Naive thymus-derived CD4-positive, alpha-beta T cell (primary cell): Measurements from ENCODE around the gene ULK3. TPM values are rescaled to one million over a fixed set of nuclear protein-coding genes. Genes with fewer than 3 reads are reported as not detected.
A peak's percentile ranks its signal among the peaks of the same experiment; 100 is the strongest.

Source experiments
- ATAC-seq: fragments of 150-1000 bp; cut with Tn5 transposase; 2 replicates; pipeline ENCODE4 v1.10.0; 2021; ENCODE audit warnings: mild to moderate bottlenecking, moderate library complexity
- CTCF ChIA-PET: fragments of 350-600 bp; sonication (Branson Sonifier 250); formaldehyde crosslinking; loops from one replicate; lab custom pipeline; 2021; ENCODE audit warnings: antibody characterized with exemption; lab: Charles Lee
- POLR2A ChIA-PET: fragments of 350-600 bp; sonication (Branson Sonifier 250); formaldehyde crosslinking; loops from one replicate; lab custom pipeline; 2021; ENCODE audit warnings: antibody characterized with exemption, inconsistent platforms; lab: Charles Lee
- DNase-seq, 9 donors: peaks; one replicate each; pipeline versions ENCODE4 v3.0.0 to v3.0.0-alpha.2; 2020 to 2022; ENCODE audit warnings: mixed read lengths in 1 of 9
- H3K27ac ChIP-seq: one replicate; pipeline ENCODE4 v1.7.0; 2013; ENCODE audit warnings: mild to moderate bottlenecking, low read depth, low read length, moderate library complexity
- H3K27me3 ChIP-seq, 2 donors: one replicate each; pipeline ENCODE4 v1.7.0; 2013; ENCODE audit warnings: low read length in 2 of 2, mild to moderate bottlenecking in 2 of 2, moderate library complexity in 2 of 2; ENCODE audit not compliant: control insufficient read depth in 2 of 2, insufficient read depth in 2 of 2
- H3K36me3 ChIP-seq, 3 experiments: 1 replicate in 2 of 3; 2 replicates in 1 of 3; pipeline ENCODE4 v1.7.0; 2013; ENCODE audit warnings: low read length in 3 of 3, mild to moderate bottlenecking in 3 of 3, moderate library complexity in 1 of 3; ENCODE audit not compliant: insufficient read depth in 3 of 3, control insufficient read depth in 2 of 3
- H3K4me1 ChIP-seq, 2 donors: one replicate each; pipeline ENCODE4 v1.7.0; 2013; ENCODE audit warnings: low read length in 2 of 2, mild to moderate bottlenecking in 2 of 2, moderate library complexity in 1 of 2; ENCODE audit not compliant: control insufficient read depth in 2 of 2, insufficient read depth in 2 of 2
- H3K4me3 ChIP-seq: 2 replicates; pipeline ENCODE4 v1.7.0; 2013; ENCODE audit warnings: mild to moderate bottlenecking, low read length
- H3K9me3 ChIP-seq, 3 experiments: 1 replicate in 2 of 3; 2 replicates in 1 of 3; pipeline ENCODE4 v1.7.0; 2013; ENCODE audit warnings: low read length in 3 of 3; ENCODE audit not compliant: control insufficient read depth in 2 of 3
- H3K27ac Mint-ChIP-seq, 9 donors: one replicate each; pipeline ENCODE4 v1.8.0; 2020 to 2022; ENCODE audit warnings: mixed read lengths in 9 of 9, mild to moderate bottlenecking in 8 of 9, moderate library complexity in 5 of 9, inconsistent platforms in 2 of 9
- H3K27me3 Mint-ChIP-seq, 5 donors: one replicate each; pipeline ENCODE4 v1.8.0; 2021 to 2022; ENCODE audit warnings: mixed read lengths in 5 of 5, mild to moderate bottlenecking in 1 of 5
- H3K36me3 Mint-ChIP-seq, 5 donors: one replicate each; pipeline ENCODE4 v1.8.0; 2020 to 2022; ENCODE audit warnings: mixed read lengths in 5 of 5, mild to moderate bottlenecking in 3 of 5, inconsistent platforms in 1 of 5
- H3K4me1 Mint-ChIP-seq, 7 donors: one replicate each; pipeline ENCODE4 v1.8.0; 2020 to 2022; ENCODE audit warnings: mixed read lengths in 7 of 7, mild to moderate bottlenecking in 3 of 7, inconsistent platforms in 1 of 7
- H3K4me3 Mint-ChIP-seq, 10 donors: one replicate each; pipeline ENCODE4 v1.8.0; 2020 to 2022; ENCODE audit warnings: mild to moderate bottlenecking in 10 of 10, mixed read lengths in 10 of 10, moderate library complexity in 6 of 10, inconsistent platforms in 2 of 10
- H3K9me3 Mint-ChIP-seq, 11 donors: one replicate each; pipeline ENCODE4 v1.8.0; 2020 to 2022; ENCODE audit warnings: mixed read lengths in 11 of 11, mild to moderate bottlenecking in 4 of 11, inconsistent platforms in 1 of 11, moderate library complexity in 1 of 11
- intact Hi-C, 2 donors: fragments of 100-400 bp; cut with micrococcal nuclease; formaldehyde crosslinking; loops; one replicate each; pipeline ENCODE4 v1.15.1; 2023
- polyA plus RNA-seq, 2 donors: library from polyadenylated mRNA; unstranded; fragments of 300-500 nt; fragmentation: Illumina TruSeq; gene quantifications; one replicate each; pipeline ENCODE4 v1.2.3, GENCODE V29; 2021
- total RNA-seq, 6 experiments: library from RNA in 5 of 6; stranded (reverse) in 5 of 6; gene quantifications; 1 replicate in 5 of 6; 2 replicates in 1 of 6; pipeline ENCODE4 v1.2.3 and lab custom pipeline; 2021 to 2026

ULK3 gene
- total and polyA plus RNA-seq, 7 experiments from 2014 or later = 15.4 to 106 (median 54.8) TPM

GRCh38 chr15:74850393-74850792 lies 7.4 kb upstream of the ULK3 start:
- H3K36me3 ChIP-seq = peaks cover 10 to 76% (median 33%) of the 10 kb centered on the region in 3 experiments
- POLR2A ChIA-PET = interaction anchor here (0.5 to 2.3 kb wide), 3 partner anchors 44 to 570 kb away, joined by 3 to 4 read pairs (median 3); no protein-coding TSS in a partner anchor
- DNase-seq (no peak), ATAC-seq (no peak)
- peaks cover 5 to 19% (median 9%) of the 10 kb centered on the region in 7 donors for H3K4me1 Mint-ChIP-seq
- intact Hi-C loops = no loop called here
- no peaks in the 10 kb centered on the region for H3K9me3 ChIP-seq
- no peaks in the 10 kb centered on the region for H3K9me3 Mint-ChIP-seq
- CTCF ChIA-PET = interaction anchor here (1.3 kb wide), 1 partner anchor 51 kb away, joined by 4 read pairs; no protein-coding TSS in a partner anchor
- H3K4me1 ChIP-seq = peaks cover 8 to 9% of the 10 kb centered on the region in 2 donors
- H3K4me3 Mint-ChIP-seq = no peak overlapping the region
- no peak overlapping the region for H3K4me3 ChIP-seq
- H3K36me3 Mint-ChIP-seq = peaks cover 5 to 49% (median 20%) of the 10 kb centered on the region in 5 donors
- H3K27ac Mint-ChIP-seq = peak overlapping the region in 4 of 9 donors; percentile 12 to 59 (median 48)
- no peaks in the 10 kb centered on the region for H3K27me3 ChIP-seq
- no peak overlapping the region for H3K27ac ChIP-seq
- H3K27me3 Mint-ChIP-seq = no peaks in the 10 kb centered on the region

- Mint-ChIP-seq H3K4me3 (no peak overlapping the region), H3K4me1 (peaks cover 14 to 41% (median 33%) of the 10 kb centered on the region in 7 donors), H3K9me3 (no peaks in the 10 kb centered on the region), H3K36me3 (peaks cover 5 to 40% (median 17%) of the 10 kb centered on the region in 5 donors), H3K27ac (peak overlapping the region; percentile 7 to 95 (median 72)), H3K27me3 (no peaks in the 10 kb centered on the region)
- intact Hi-C loops = loop anchor here (10.0 kb wide), 2 partner anchors 357 to 607 kb away; partner anchors contain the start of genes C15orf39 (in 1 of the 2) and SIN3A (in 1 of the 2)
- ChIA-PET POLR2A (interaction anchor here (0.6 to 1.0 kb wide), 5 partner anchors 20 to 55 kb away, joined by 3 to 4 read pairs (median 3); partner anchors contain the start of gene SCAMP2), CTCF (interaction anchor here (0.6 to 2.0 kb wide), 4 partner anchors 23 to 54 kb away, joined by 3 to 10 read pairs (median 4); no protein-coding TSS in a partner anchor)
- no peak for DNase-seq
- Histone ChIP-seq H3K36me3 (peaks cover 9 to 56% (median 19%) of the 10 kb centered on the region in 3 experiments), H3K27ac (no peak overlapping the region), H3K27me3 (no peaks in the 10 kb centered on the region), H3K4me3 (no peak overlapping the region), H3K4me1 (peaks cover 31% of the 10 kb centered on the region in 2 donors), H3K9me3 (no peaks in the 10 kb centered on the region)
- no peak for ATAC-seq
Observed at GRCh38 chr15:74847432-74847831, 4.5 kb upstream of the ULK3 start.

DNA sequence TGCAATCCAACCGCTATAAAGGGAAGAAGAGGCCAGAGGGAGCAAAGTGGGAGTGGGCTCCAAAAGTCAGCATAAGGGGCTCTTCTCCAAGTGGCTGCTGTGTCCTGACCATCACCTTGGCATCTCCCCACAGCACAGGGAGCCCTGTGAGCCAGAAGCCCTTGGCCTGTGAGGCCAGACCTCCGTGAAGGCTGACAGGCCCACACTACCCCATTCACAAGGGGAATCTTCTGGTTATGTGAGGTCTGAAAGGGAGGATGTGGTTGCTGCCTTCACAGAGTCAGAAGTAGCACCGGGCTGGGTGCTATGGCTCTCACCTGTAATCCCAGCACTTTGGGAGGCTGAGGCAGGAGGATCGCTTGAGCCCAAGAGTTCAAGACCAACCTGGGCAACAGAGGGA lies 2.6 kb upstream of the ULK3 start:
- Histone ChIP-seq H3K27ac (peak overlapping the region; percentile 79), H3K36me3 (peaks cover 0 to 44% (median 3%) of the 10 kb centered on the region in 3 experiments), H3K4me1 (peaks cover 40 to 50% of the 10 kb centered on the region in 2 donors), H3K9me3 (no peaks in the 10 kb centered on the region), H3K4me3 (peak overlapping the region; percentile 49), H3K27me3 (no peaks in the 10 kb centered on the region)
- Mint-ChIP-seq H3K4me3 (peak overlapping the region; percentile 51 to 95 (median 80)), H3K4me1 (peaks cover 26 to 59% (median 50%) of the 10 kb centered on the region in 7 donors), H3K27me3 (no peaks in the 10 kb centered on the region), H3K36me3 (peaks cover 5 to 40% (median 17%) of the 10 kb centered on the region in 5 donors), H3K27ac (peak overlapping the region; percentile 67 to 95 (median 94)), H3K9me3 (no peaks in the 10 kb centered on the region)
- intact Hi-C loops = loop anchor here (1.0 to 10.0 kb wide), 5 partner anchors 13 to 609 kb away; partner anchors contain the start of genes C15orf39 (in 1 of the 2), SCAMP2 (in 1 of the 2) and SIN3A (in 1 of the 2)
- ATAC-seq (no peak), DNase-seq (peak in 4 of 9 donors; percentile 23 to 34 (median 28))
- ChIA-PET CTCF (interaction anchor here (1.2 to 2.6 kb wide), 4 partner anchors 23 to 60 kb away, joined by 3 to 11 read pairs (median 9); partner anchors contain the start of gene FAM219B), POLR2A (interaction anchor here (0.7 to 4.4 kb wide), 6 partner anchors 24 to 356 kb away, joined by 4 to 44 read pairs (median 14); partner anchors contain the start of genes C15orf39, FAM219B and RPP25)

- peak overlapping the region; percentile 49 for H3K4me3 ChIP-seq
Observed at GRCh38 chr15:74845208-74845568, 2.2 kb upstream of the ULK3 start.

GRCh38 chr15:74844319-74845207 lies 1.6 kb upstream of the ULK3 start:
- Histone ChIP-seq H3K27ac (peak overlapping the region; percentile 79), H3K27me3 (no peaks in the 10 kb centered on the region), H3K4me3 (peak overlapping the region; percentile 49), H3K9me3 (no peaks in the 10 kb centered on the region), H3K36me3 (peaks cover 0 to 43% (median 0%) of the 10 kb centered on the region in 3 experiments), H3K4me1 (peaks cover 40 to 50% of the 10 kb centered on the region in 2 donors)
- intact Hi-C loops = loop anchor here (1.0 to 10.0 kb wide), 6 partner anchors 14 to 610 kb away; partner anchors contain the start of genes C15orf39 (in 1 of the 2), SCAMP2 (in 1 of the 2) and SIN3A (in 1 of the 2)
- H3K4me1 Mint-ChIP-seq = peaks cover 26 to 62% (median 50%) of the 10 kb centered on the region in 7 donors
- H3K36me3 Mint-ChIP-seq = peaks cover 5 to 40% (median 14%) of the 10 kb centered on the region in 5 donors
- no peaks in the 10 kb centered on the region for H3K27me3 Mint-ChIP-seq
- no peaks in the 10 kb centered on the region for H3K9me3 Mint-ChIP-seq
- ChIA-PET POLR2A (interaction anchor here (0.6 to 4.4 kb wide), 20 partner anchors 10 to 607 kb away, joined by 3 to 44 read pairs (median 5); partner anchors contain the start of genes C15orf39, FAM219B, RPP25 and SCAMP2), CTCF (interaction anchor here (0.9 to 2.6 kb wide), 11 partner anchors 8 to 151 kb away, joined by 3 to 20 read pairs (median 5); partner anchors contain the start of genes FAM219B and SCAMP5)
- H3K4me3 Mint-ChIP-seq = peak overlapping the region; percentile 51 to 95 (median 80)
- ATAC-seq (no peak), DNase-seq (peak in 1 of 9 donors; percentile 29)
- H3K27ac Mint-ChIP-seq = peak overlapping the region; percentile 67 to 95 (median 94)

More at GRCh38 chr15:74845208-74845568, 2.2 kb upstream of the ULK3 start:
- intact Hi-C loops = loop anchor here (1.0 to 10.0 kb wide), 5 partner anchors 14 to 610 kb away; partner anchors contain the start of genes C15orf39 (in 1 of the 2), SCAMP2 (in 1 of the 2) and SIN3A (in 1 of the 2)
- H3K4me1 ChIP-seq = peaks cover 40 to 50% of the 10 kb centered on the region in 2 donors
- H3K36me3 ChIP-seq = peaks cover 0 to 43% (median 0%) of the 10 kb centered on the region in 3 experiments
- no peaks in the 10 kb centered on the region for H3K27me3 Mint-ChIP-seq
- H3K9me3 ChIP-seq = no peaks in the 10 kb centered on the region
- peak overlapping the region; percentile 67 to 95 (median 94) for H3K27ac Mint-ChIP-seq
- H3K27ac ChIP-seq = peak overlapping the region; percentile 79
- peak overlapping the region; percentile 51 to 95 (median 80) for H3K4me3 Mint-ChIP-seq
- DNase-seq (peak in 8 of 9 donors; percentile 33 to 64 (median 57)), ATAC-seq (peak; percentile 39)
- H3K36me3 Mint-ChIP-seq = peaks cover 5 to 40% (median 17%) of the 10 kb centered on the region in 5 donors
- ChIA-PET POLR2A (interaction anchor here (0.6 to 4.4 kb wide), 18 partner anchors 9 to 607 kb away, joined by 3 to 44 read pairs (median 5); partner anchors contain the start of genes C15orf39, FAM219B, RPP25 and SCAMP2), CTCF (interaction anchor here (0.9 to 2.6 kb wide), 10 partner anchors 8 to 150 kb away, joined by 3 to 20 read pairs (median 6); partner anchors contain the start of genes FAM219B and SCAMP5)
- H3K4me1 Mint-ChIP-seq = peaks cover 26 to 62% (median 50%) of the 10 kb centered on the region in 7 donors
- H3K27me3 ChIP-seq = no peaks in the 10 kb centered on the region
- H3K9me3 Mint-ChIP-seq = no peaks in the 10 kb centered on the region
